HG02973 (cell line): Measurements from ENCODE around the gene CD8B.

Experiments
- ATAC-seq: cut with Tn5 transposase; IDR thresholded peaks from one replicate; pipeline ENCODE4 v1.9.1; 2021; ENCODE audit warnings: moderate library complexity; ENCODE audit not compliant: unreplicated experiment

CD8B gene

GRCh38 chr2:86806059-86806857, 55.4 kb downstream of the CD8B start:
- ATAC-seq = no peak

GRCh38 chr2:86800856-86801567, 60.7 kb downstream of the CD8B start:
- no peak for ATAC-seq

GRCh38 chr2:86794861-86795260, 66.8 kb downstream of the CD8B start:
- no peak for ATAC-seq

- no peak for ATAC-seq
These were observed 67.9 kb downstream of the CD8B start for GRCh38 chr2:86793752-86794151.

- no peak for ATAC-seq
These were observed 70.1 kb downstream of the CD8B start for GRCh38 chr2:86791573-86791972.

GRCh38 chr2:86790676-86791572, 70.8 kb downstream of the CD8B start, which contains the start of gene CD8A:
Gene CD8A (minus strand): TSS chr2:86790913. CDS start chr2:86790825, 88 bp downstream.
- no peak for ATAC-seq

GRCh38 chr2:86790134-86790675, 71.5 kb downstream of the CD8B start:
- ATAC-seq = no peak

GRCh38 chr2:86789687-86790133, 72.0 kb downstream of the CD8B start:
- no peak for ATAC-seq

GRCh38 chr2:86788881-86789686, 72.6 kb downstream of the CD8B start:
- ATAC-seq = no peak

GRCh38 chr2:86788165-86788564, 73.5 kb downstream of the CD8B start:
- no peak for ATAC-seq

- ATAC-seq = no peak
These were observed 74.0 kb downstream of the CD8B start for GRCh38 chr2:86787736-86788135.

GRCh38 chr2:86786001-86786536, 75.6 kb downstream of the CD8B start:
- no peak for ATAC-seq

GRCh38 chr2:86785456-86785855, 76.2 kb downstream of the CD8B start:
- ATAC-seq = no peak

GRCh38 chr2:86783615-86784339, 77.9 kb downstream of the CD8B start:
- peak; percentile 94 for ATAC-seq

GRCh38 chr2:86782748-86783147, 78.9 kb downstream of the CD8B start:
- no peak for ATAC-seq

- ATAC-seq = no peak
These were observed 80.3 kb downstream of the CD8B start for GRCh38 chr2:86781363-86781762.

- ATAC-seq = no peak
These were observed 81.7 kb downstream of the CD8B start for GRCh38 chr2:86779971-86780370.

- ATAC-seq = no peak
These were observed 82.7 kb downstream of the CD8B start for GRCh38 chr2:86778957-86779356.

GRCh38 chr2:86776532-86776931, 85.2 kb downstream of the CD8B start:
- ATAC-seq = no peak
